HG03060 (cell line): ENCODE measurements around the gene PPFIA1.
"Not testable (repeated sequence)": the region's sequence is repeated elsewhere in the genome, so short reads cannot be mapped to it uniquely, and the experiment has no call there.

ENCODE experiments used
- ATAC-seq: cut with Tn5 transposase; IDR thresholded peaks from one replicate; pipeline ENCODE4 v1.9.1; 2021; ENCODE audit warnings: low read depth, moderate number of reproducible peaks; ENCODE audit not compliant: unreplicated experiment

The PPFIA1 gene

GRCh38 chr11:70250876-70251658, 19.4 kb upstream of the PPFIA1 start:
- ATAC-seq, result no peak

- ATAC-seq, result no peak
Observed at GRCh38 chr11:70251659-70252321, 18.7 kb upstream of the PPFIA1 start.

GRCh38 chr11:70252844-70253243, 17.6 kb upstream of the PPFIA1 start:
- no peak for ATAC-seq

- ATAC-seq, result no peak
Observed at GRCh38 chr11:70255477-70256116, 14.9 kb upstream of the PPFIA1 start.

GRCh38 chr11:70259077-70259476, 11.4 kb upstream of the PPFIA1 start:
- not testable (repeated sequence) for ATAC-seq

- ATAC-seq, result no peak
Observed at GRCh38 chr11:70262951-70263350, 7.5 kb upstream of the PPFIA1 start.

- no peak for ATAC-seq
Observed at GRCh38 chr11:70263363-70263762, 7.1 kb upstream of the PPFIA1 start.

GRCh38 chr11:70265341-70265740, 5.1 kb upstream of the PPFIA1 start:
- no peak for ATAC-seq

- no peak for ATAC-seq
Observed at GRCh38 chr11:70267405-70267950, 3.0 kb upstream of the PPFIA1 start.

GRCh38 chr11:70268526-70268925, 2.0 kb upstream of the PPFIA1 start:
- no peak for ATAC-seq

GRCh38 chr11:70270877-70271648, 573 bp downstream of the PPFIA1 start:
- ATAC-seq, result peak; percentile 8

- no peak for ATAC-seq
Observed at GRCh38 chr11:70271649-70271953, 1.1 kb downstream of the PPFIA1 start.

GRCh38 chr11:70272009-70272408, 1.5 kb downstream of the PPFIA1 start:
- ATAC-seq, result no peak

- no peak for ATAC-seq
Observed at GRCh38 chr11:70278994-70279393, 8.5 kb downstream of the PPFIA1 start.

- ATAC-seq, result no peak
Observed at GRCh38 chr11:70281156-70281609, 10.7 kb downstream of the PPFIA1 start.

- no peak for ATAC-seq
Observed at GRCh38 chr11:70282012-70282411, 11.5 kb downstream of the PPFIA1 start.

GRCh38 chr11:70288721-70289120, 18.2 kb downstream of the PPFIA1 start:
- no peak for ATAC-seq

GRCh38 chr11:70289582-70289981, 19.1 kb downstream of the PPFIA1 start:
- no peak for ATAC-seq

GRCh38 chr11:70290361-70291065, 20.0 kb downstream of the PPFIA1 start:
- ATAC-seq, result no peak

GRCh38 chr11:70292166-70292565, 21.7 kb downstream of the PPFIA1 start:
- no peak for ATAC-seq
